PC-9 (cell line): ENCODE results near the gene ZNF429. TPM values are rescaled to one million over a fixed set of nuclear protein-coding genes. Genes with fewer than 3 reads are reported as not detected.

Experiments
- BruUV-seq: library from RNA; stranded (reverse); fragments of 400-500 nt; replicated peaks from 2 replicates; lab custom pipeline; 2021; lab: Mats Ljungman, UMichigan
- CTCF ChIA-PET: fragments of 300-600 bp; sonication (Branson Sonifier 250); formaldehyde crosslinking; loops from one replicate; lab custom pipeline; 2022; ENCODE audit warnings: antibody characterized with exemption; lab: Charles Lee
- POLR2A ChIA-PET: fragments of 300-600 bp; sonication (Branson Sonifier 250); formaldehyde crosslinking; loops from one replicate; lab custom pipeline; 2022; ENCODE audit warnings: antibody characterized with exemption; ENCODE audit not compliant: unreplicated experiment; lab: Charles Lee
- DNase-seq, 2 experiments: peaks; one replicate each; pipeline versions ENCODE4 v3.0.0 to v3.0.0-alpha.2; 2015 to 2022; ENCODE audit warnings: mixed read lengths in 1 of 2
- H2AFZ ChIP-seq: fragments of 200-600 bp; sonication (generic); 2 replicates; pipeline ENCODE4 v1.8.1; 2017; ENCODE audit warnings: antibody characterized with exemption
- H3F3A ChIP-seq: fragments of 200-600 bp; sonication (generic); 2 replicates; pipeline ENCODE4 v1.8.1; 2017; ENCODE audit warnings: antibody characterized with exemption, mild to moderate bottlenecking, low read depth; ENCODE audit not compliant: insufficient read depth
- H3K27ac ChIP-seq: fragments of 200-600 bp; sonication (generic); 2 replicates; pipeline ENCODE4 v1.6.1; 2016; ENCODE audit warnings: mixed run types
- H3K27me3 ChIP-seq: fragments of 200-600 bp; sonication (generic); 2 replicates; pipeline ENCODE4 v1.6.1; 2016; ENCODE audit warnings: low read depth, mixed run types; ENCODE audit not compliant: insufficient read depth
- H3K36me3 ChIP-seq: fragments of 200-600 bp; sonication (generic); 2 replicates; pipeline ENCODE4 v1.6.1; 2016; ENCODE audit warnings: low read depth, mixed run types
- H3K4me1 ChIP-seq: fragments of 200-600 bp; sonication (generic); replicated peaks from 2 replicates; pipeline ENCODE4 v1.6.1; 2016; ENCODE audit warnings: mixed run types; ENCODE audit not compliant: insufficient read depth
- H3K4me2 ChIP-seq: fragments of 200-600 bp; sonication (generic); 2 replicates; pipeline ENCODE4 v1.6.1; 2017; ENCODE audit warnings: mixed run types
- H3K4me3 ChIP-seq: fragments of 200-600 bp; sonication (generic); 2 replicates; pipeline ENCODE4 v1.6.1; 2016; ENCODE audit warnings: mixed run types
- H3K79me2 ChIP-seq: fragments of 200-600 bp; sonication (generic); 2 replicates; pipeline ENCODE4 v1.6.1; 2017; ENCODE audit warnings: low read depth, mixed run types
- H3K9me2 ChIP-seq: fragments of 200-600 bp; sonication (generic); 2 replicates; pipeline ENCODE4 v1.8.1; 2017; ENCODE audit warnings: mild to moderate bottlenecking; ENCODE audit not compliant: insufficient read depth
- H3K9me3 ChIP-seq: fragments of 200-600 bp; sonication (generic); 2 replicates; pipeline ENCODE4 v1.8.1; 2016; ENCODE audit warnings: low read depth; ENCODE audit not compliant: insufficient read depth
- H4K20me1 ChIP-seq: fragments of 200-600 bp; sonication (generic); 2 replicates; pipeline ENCODE4 v1.8.1; 2017; ENCODE audit not compliant: insufficient read depth
- CTCF ChIP-seq: fragments of 200-600 bp; sonication (generic); conservative IDR thresholded peaks from 2 replicates; pipeline ENCODE4 v1.6.1; 2017; ENCODE audit warnings: mixed run types, antibody characterized with exemption, mild to moderate bottlenecking, moderate library complexity
- EZH2 ChIP-seq: fragments of 200-600 bp; sonication (generic); IDR thresholded peaks from 2 replicates; pipeline ENCODE4 v1.8.0; 2017; ENCODE audit warnings: antibody characterized with exemption, low read depth
- intact Hi-C: fragments of 100-400 bp; cut with micrococcal nuclease; formaldehyde crosslinking; loops from one replicate; pipeline ENCODE4 v1.10.0; 2022; ENCODE audit not compliant: unreplicated experiment
- total RNA-seq: library from RNA; stranded (reverse); gene quantifications from 2 replicates; pipeline ENCODE4 v1.2.3, GENCODE V29; 2021

ZNF429 gene
- total RNA-seq, 1 experiment from 2014 or later: 10.0 TPM

GRCh38 chr19:21483589-21484170, 21.7 kb upstream of the ZNF429 start:
- no peaks in the 10 kb centered on the region for H4K20me1 ChIP-seq
- no peak overlapping the region for H3K4me3 ChIP-seq
- H3K9me3 ChIP-seq: peaks cover 20% of the 10 kb centered on the region
- intact Hi-C loops: no loop called here
- CTCF ChIA-PET: no interaction called here
- no peaks in the 10 kb centered on the region for H3F3A ChIP-seq
- no peak for TF ChIP-seq EZH2
- TF ChIP-seq CTCF: peak; percentile 61
- H3K9me2 ChIP-seq: no peaks in the 10 kb centered on the region
- H3K27ac ChIP-seq: no peak overlapping the region
- H3K4me2 ChIP-seq: no peak overlapping the region
- no peaks in the 10 kb centered on the region for H3K4me1 ChIP-seq
- H3K27me3 ChIP-seq: no peaks in the 10 kb centered on the region
- no peaks in the 10 kb centered on the region for H3K36me3 ChIP-seq
- H3K79me2 ChIP-seq: no peaks in the 10 kb centered on the region
- no TSS peak for BruUV-seq
- no peak overlapping the region for H2AFZ ChIP-seq
- POLR2A ChIA-PET: interaction anchor here (0.6 kb wide), 1 partner anchor 285 kb away, joined by 4 read pairs; no protein-coding TSS in a partner anchor
- DNase-seq: no peak

- Histone ChIP-seq H3K36me3 (no peaks in the 10 kb centered on the region), H3K9me3 (peaks cover 20% of the 10 kb centered on the region), H3K4me1 (no peaks in the 10 kb centered on the region), H3F3A (no peaks in the 10 kb centered on the region), H3K4me2 (no peak overlapping the region), H3K79me2 (no peaks in the 10 kb centered on the region), H4K20me1 (no peaks in the 10 kb centered on the region), H3K4me3 (no peak overlapping the region), H2AFZ (no peak overlapping the region), H3K27me3 (no peaks in the 10 kb centered on the region), H3K27ac (no peak overlapping the region), H3K9me2 (no peaks in the 10 kb centered on the region)
- POLR2A ChIA-PET: no interaction called here
- no TSS peak for BruUV-seq
- CTCF ChIA-PET: interaction anchor here (0.6 to 0.7 kb wide), 2 partner anchors 56 to 370 kb away, joined by 3 to 10 read pairs; no protein-coding TSS in a partner anchor
- intact Hi-C loops: no loop called here
- DNase-seq: no peak
- TF ChIP-seq EZH2 (no peak), CTCF (no peak)
These were observed 20.8 kb upstream of the ZNF429 start for GRCh38 chr19:21484631-21485030.

GRCh38 chr19:21485926-21486325, 19.5 kb upstream of the ZNF429 start:
- ChIA-PET POLR2A (no interaction called here), CTCF (no interaction called here)
- no peak for TF ChIP-seq CTCF
- TF ChIP-seq EZH2: no peak
- Histone ChIP-seq H3K9me3 (peaks cover 11% of the 10 kb centered on the region), H3K9me2 (no peaks in the 10 kb centered on the region), H3K79me2 (no peaks in the 10 kb centered on the region), H3K27ac (no peak overlapping the region), H3K27me3 (no peaks in the 10 kb centered on the region), H3K36me3 (no peaks in the 10 kb centered on the region), H3K4me1 (no peaks in the 10 kb centered on the region), H3K4me3 (no peak overlapping the region), H2AFZ (no peak overlapping the region), H4K20me1 (no peaks in the 10 kb centered on the region), H3F3A (no peaks in the 10 kb centered on the region), H3K4me2 (no peak overlapping the region)
- DNase-seq: no peak
- intact Hi-C loops: no loop called here
- no TSS peak for BruUV-seq
